ENCODE results near the gene SLITRK6.

SLITRK6 gene

GRCh38 chr13:85823832-85824231 is 24.6 kb upstream of the SLITRK6 start:
- DNase-seq (ENCODE audit: low read depth): no peak
- TF ChIP-seq, protein P1, sequence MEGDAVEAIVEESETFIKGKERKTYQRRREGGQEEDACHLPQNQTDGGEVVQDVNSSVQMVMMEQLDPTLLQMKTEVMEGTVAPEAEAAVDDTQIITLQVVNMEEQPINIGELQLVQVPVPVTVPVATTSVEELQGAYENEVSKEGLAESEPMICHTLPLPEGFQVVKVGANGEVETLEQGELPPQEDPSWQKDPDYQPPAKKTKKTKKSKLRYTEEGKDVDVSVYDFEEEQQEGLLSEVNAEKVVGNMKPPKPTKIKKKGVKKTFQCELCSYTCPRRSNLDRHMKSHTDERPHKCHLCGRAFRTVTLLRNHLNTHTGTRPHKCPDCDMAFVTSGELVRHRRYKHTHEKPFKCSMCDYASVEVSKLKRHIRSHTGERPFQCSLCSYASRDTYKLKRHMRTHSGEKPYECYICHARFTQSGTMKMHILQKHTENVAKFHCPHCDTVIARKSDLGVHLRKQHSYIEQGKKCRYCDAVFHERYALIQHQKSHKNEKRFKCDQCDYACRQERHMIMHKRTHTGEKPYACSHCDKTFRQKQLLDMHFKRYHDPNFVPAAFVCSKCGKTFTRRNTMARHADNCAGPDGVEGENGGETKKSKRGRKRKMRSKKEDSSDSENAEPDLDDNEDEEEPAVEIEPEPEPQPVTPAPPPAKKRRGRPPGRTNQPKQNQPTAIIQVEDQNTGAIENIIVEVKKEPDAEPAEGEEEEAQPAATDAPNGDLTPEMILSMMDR (conservative IDR thresholded peaks at IDR 0.05; ENCODE audit: low read depth, low read length): no peak
- H3K4me3 ChIP-seq (ENCODE audit: low read length): no peak overlapping the region

DNA sequence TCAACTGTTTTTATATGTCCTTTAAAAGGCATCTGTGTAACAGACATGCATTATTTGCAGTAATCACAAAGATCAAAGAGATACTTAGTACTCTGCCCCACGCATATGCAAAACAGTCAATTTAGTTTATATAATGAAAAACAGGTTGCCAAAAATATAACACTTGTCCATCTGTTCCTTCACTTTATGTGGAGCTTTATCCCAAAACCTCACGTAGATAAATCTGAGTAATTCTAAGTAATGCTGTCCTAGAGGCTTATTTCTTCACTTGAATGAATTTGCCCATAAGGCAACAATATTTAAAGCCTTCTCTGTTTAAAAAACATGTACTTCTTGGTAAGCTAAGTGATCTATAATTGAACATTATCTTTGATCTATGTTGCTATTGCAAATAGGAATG is 20.3 kb upstream of the SLITRK6 start:
- no peak overlapping the region for H3K4me3 ChIP-seq (ENCODE audit: low read length)
- no peak for DNase-seq (ENCODE audit: low read depth)
- TF ChIP-seq, protein P1 (conservative IDR thresholded peaks at IDR 0.05; ENCODE audit: low read depth, low read length): no peak

DNA sequence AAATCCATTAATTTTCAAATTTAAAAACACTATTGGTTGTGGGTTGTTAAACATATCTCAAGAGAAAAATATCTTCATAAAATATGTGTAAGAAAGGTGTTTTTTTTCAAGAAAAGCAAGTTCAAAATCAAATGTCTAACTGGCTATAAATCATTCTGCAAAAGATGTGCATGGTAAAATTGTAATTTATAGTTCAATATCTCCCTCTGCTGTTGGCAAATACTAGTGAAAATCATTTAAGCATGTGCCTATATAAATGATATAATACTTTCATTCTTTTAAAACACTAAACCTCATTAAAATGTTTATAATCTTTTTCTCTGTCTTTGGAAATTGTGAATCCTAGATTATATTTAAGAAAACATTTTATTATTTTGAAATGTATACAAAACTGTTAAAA is 17.2 kb upstream of the SLITRK6 start:
- TF ChIP-seq, protein P1 (conservative IDR thresholded peaks at IDR 0.05; ENCODE audit: low read depth, low read length): no peak
- no peak overlapping the region for H3K4me3 ChIP-seq (ENCODE audit: low read length)
- DNase-seq (ENCODE audit: low read depth): no peak

GRCh38 chr13:85812282-85812681 is 13.1 kb upstream of the SLITRK6 start:
- no peak for DNase-seq (ENCODE audit: low read depth)
- TF ChIP-seq, protein P1 (conservative IDR thresholded peaks at IDR 0.05; ENCODE audit: low read depth, low read length): no peak
- H3K4me3 ChIP-seq (ENCODE audit: low read length): no peak overlapping the region

- TF ChIP-seq, protein P1 (conservative IDR thresholded peaks at IDR 0.05; ENCODE audit: low read depth, low read length): no peak
- DNase-seq (ENCODE audit: low read depth): no peak
These were observed 9.6 kb upstream of the SLITRK6 start for GRCh38 chr13:85808811-85809210.

DNA sequence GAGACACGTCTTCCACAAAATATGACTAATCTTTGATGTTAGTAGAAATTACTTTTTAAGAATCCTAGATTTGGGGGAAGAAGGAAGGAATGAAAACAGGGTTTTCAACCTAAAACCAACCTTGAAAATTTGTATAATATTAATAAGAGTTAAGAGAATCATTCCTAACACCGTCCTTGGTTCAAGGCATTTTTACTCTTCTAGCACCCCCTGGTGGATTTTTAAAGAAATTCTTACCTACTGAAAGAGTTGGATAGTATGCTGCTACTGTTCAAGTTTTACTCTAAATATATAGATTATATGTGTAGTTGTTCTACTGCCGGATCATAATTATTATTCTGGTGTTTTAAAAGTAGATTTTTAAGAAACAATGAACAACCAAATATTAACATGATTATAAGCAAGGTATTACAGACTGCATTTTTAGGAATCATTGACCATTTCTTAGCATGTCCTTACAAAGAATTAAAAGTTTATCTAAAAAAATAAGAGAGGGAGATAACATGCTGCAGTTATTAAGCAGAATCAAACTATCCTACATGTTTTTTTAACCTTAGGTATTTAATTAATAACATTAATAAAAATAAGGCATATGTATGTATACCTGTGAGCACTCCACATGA is 7.4 kb upstream of the SLITRK6 start:
- TF ChIP-seq, protein P1 (conservative IDR thresholded peaks at IDR 0.05; ENCODE audit: low read depth, low read length): peak; percentile 42
- no peak for DNase-seq (ENCODE audit: low read depth)
- H3K4me3 ChIP-seq (ENCODE audit: low read length): no peak overlapping the region

More at GRCh38 chr13:85808811-85809210, 9.6 kb upstream of the SLITRK6 start:
- no peak overlapping the region for H3K4me3 ChIP-seq (ENCODE audit: low read length)

DNA sequence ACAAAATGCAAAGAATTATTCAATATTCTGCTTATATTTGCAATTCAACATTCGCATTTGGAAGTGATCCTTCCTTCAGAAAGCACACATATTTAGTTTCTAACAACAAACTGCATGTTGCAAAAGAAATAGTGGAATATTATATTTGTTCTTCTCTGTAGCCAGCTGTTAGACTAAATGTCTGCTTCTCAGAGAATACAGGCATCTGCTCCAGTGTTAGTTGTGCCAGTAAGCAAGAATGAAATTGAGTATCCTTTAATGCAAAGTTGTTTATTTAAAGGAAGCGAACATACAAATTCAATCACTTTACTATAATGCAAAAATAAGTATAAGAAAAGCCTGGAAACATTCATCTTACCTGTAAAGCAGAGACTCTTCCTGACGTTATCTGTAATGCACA is 663 bp downstream of the SLITRK6 start:
- DNase-seq (ENCODE audit: low read depth): no peak
- TF ChIP-seq, protein P1 (conservative IDR thresholded peaks at IDR 0.05; ENCODE audit: low read depth, low read length): no peak
- no peak overlapping the region for H3K4me3 ChIP-seq (ENCODE audit: low read length)

Data from retinal pigment epithelial cell (primary cell).